Neural cell (in vitro differentiated cells): ENCODE results near the gene PRCP. TPM values are rescaled to one million over a fixed set of nuclear protein-coding genes. Genes with fewer than 3 reads are reported as not detected.

Source experiments
- H2AFZ ChIP-seq: fragments of 200-600, 300-800 bp; sonication (generic), shearing (Covaris generic); 2 replicates; pipeline ENCODE4 v1.6.0; 2014; ENCODE audit warnings: low read depth, mild to moderate bottlenecking, antibody characterized with exemption, low read length, moderate library complexity
- H3F3A ChIP-seq: fragments of 200-600 bp; shearing (Covaris generic); 2 replicates; pipeline ENCODE4 v1.6.1; 2016; ENCODE audit warnings: mild to moderate bottlenecking, moderate library complexity, mixed read lengths, antibody characterized with exemption, low read length; ENCODE audit not compliant: insufficient read depth, poor library complexity, severe bottlenecking
- H3K27ac ChIP-seq: fragments of 200-600, 300-800 bp; sonication (generic), shearing (Covaris generic); 2 replicates; pipeline ENCODE4 v1.5.1; 2014; ENCODE audit warnings: mild to moderate bottlenecking, low read length, moderate library complexity
- H3K27me3 ChIP-seq: fragments of 300-800, 200-600 bp; sonication (generic), shearing (Covaris generic); 2 replicates; pipeline ENCODE4 v1.6.0; 2014; ENCODE audit warnings: mild to moderate bottlenecking, low read depth, low read length, moderate library complexity; ENCODE audit not compliant: insufficient read depth
- H3K36me3 ChIP-seq: fragments of 300-800, 200-600 bp; sonication (generic), shearing (Covaris generic); 2 replicates; pipeline ENCODE4 v1.5.1; 2014; ENCODE audit warnings: mild to moderate bottlenecking, antibody characterized with exemption, low read length, moderate library complexity; ENCODE audit not compliant: insufficient read depth
- H3K4me2 ChIP-seq: fragments of 300-800, 200-600 bp; sonication (generic), shearing (Covaris generic); 2 replicates; pipeline ENCODE4 v1.6.0; 2014; ENCODE audit warnings: mild to moderate bottlenecking, low read length
- H3K4me3 ChIP-seq: fragments of 300-800, 200-600 bp; sonication (generic), shearing (Covaris generic); 2 replicates; pipeline ENCODE4 v1.5.1; 2014; ENCODE audit warnings: mild to moderate bottlenecking, low read length, moderate library complexity
- H3K79me2 ChIP-seq: fragments of 200-600 bp; shearing (Covaris generic); replicated peaks from 2 replicates; pipeline ENCODE4 v1.6.0; 2014; ENCODE audit warnings: mild to moderate bottlenecking, low read length, moderate library complexity; ENCODE audit not compliant: insufficient read depth
- H3K9ac ChIP-seq: fragments of 300-800, 200-600 bp; sonication (generic), shearing (Covaris generic); 2 replicates; pipeline ENCODE4 v1.6.1; 2016; ENCODE audit warnings: mild to moderate bottlenecking, low read length, mixed read lengths
- H3K9me2 ChIP-seq: fragments of 200-600 bp; shearing (Covaris generic); 2 replicates; pipeline ENCODE4 v1.6.1; 2016; ENCODE audit warnings: mild to moderate bottlenecking, low read length, mixed read lengths; ENCODE audit not compliant: insufficient read depth
- H3K9me3 ChIP-seq: fragments of 200-600, 300-800 bp; sonication (generic), shearing (Covaris generic); 2 replicates; pipeline ENCODE4 v1.6.1; 2016; ENCODE audit warnings: mild to moderate bottlenecking, mixed run types, low read length, moderate library complexity, mixed read lengths
- H4K20me1 ChIP-seq: fragments of 200-600 bp; shearing (Covaris generic); 2 replicates; pipeline ENCODE4 v1.6.1; 2016; ENCODE audit warnings: mild to moderate bottlenecking, mixed run types; ENCODE audit not compliant: insufficient read depth
- EP300 ChIP-seq: fragments of 450-650 bp; conservative IDR thresholded peaks from 2 replicates; pipeline ENCODE4 v1.6.1; 2014; ENCODE audit warnings: antibody characterized with exemption, mild to moderate bottlenecking, moderate library complexity; ENCODE audit not compliant: poor library complexity, severe bottlenecking
- EZH2 ChIP-seq: fragments of 200-600, 300-800 bp; shearing (Covaris generic), sonication (generic); IDR thresholded peaks from 2 replicates; pipeline ENCODE4 v1.6.1; 2014; ENCODE audit warnings: antibody characterized with exemption, low read length, borderline replicate concordance, mild to moderate bottlenecking; ENCODE audit not compliant: insufficient read depth, poor library complexity, severe bottlenecking
- MXI1 ChIP-seq: fragments of 450-650 bp; conservative IDR thresholded peaks from 2 replicates; pipeline ENCODE4 v1.6.1; 2014; ENCODE audit warnings: antibody characterized with exemption, mild to moderate bottlenecking; ENCODE audit not compliant: poor library complexity, severe bottlenecking
- POLR2AphosphoS5 ChIP-seq: IDR thresholded peaks from 2 replicates; pipeline ENCODE4 v1.6.1; 2012
- RAD21 ChIP-seq: fragments of 450-650 bp; conservative IDR thresholded peaks from 2 replicates; pipeline ENCODE4 v1.6.1; 2014; ENCODE audit warnings: antibody characterized with exemption, mild to moderate bottlenecking, moderate library complexity
- SMC3 ChIP-seq: fragments of 450-650 bp; conservative IDR thresholded peaks from 2 replicates; pipeline ENCODE4 v1.6.1; 2014; ENCODE audit warnings: antibody characterized with exemption, mild to moderate bottlenecking, moderate library complexity; ENCODE audit not compliant: poor library complexity
- TAF1 ChIP-seq: IDR thresholded peaks from 2 replicates; pipeline ENCODE4 v1.6.1; 2012; ENCODE audit warnings: low read depth
- polyA plus RNA-seq: library from polyadenylated mRNA; depleted of rRNA; stranded (reverse); fragments of >200 nt; gene quantifications from 2 replicates; pipeline ENCODE4 v1.2.3, GENCODE V29; 2014
- TF ChIP-seq, protein P1 (sequence below): fragments of 450-650 bp; IDR thresholded peaks from 2 replicates; pipeline ENCODE4 v1.5.1; 2014; ENCODE audit warnings: antibody characterized with exemption, mild to moderate bottlenecking, moderate library complexity; ENCODE audit not compliant: poor library complexity, severe bottlenecking
- TF ChIP-seq, protein P2 (sequence below): IDR thresholded peaks from 2 replicates; pipeline ENCODE4 v1.6.1; 2012; ENCODE audit warnings: borderline replicate concordance

The PRCP gene
- polyA plus RNA-seq, 1 donor from 2014 or later: 6.1 TPM

DNA sequence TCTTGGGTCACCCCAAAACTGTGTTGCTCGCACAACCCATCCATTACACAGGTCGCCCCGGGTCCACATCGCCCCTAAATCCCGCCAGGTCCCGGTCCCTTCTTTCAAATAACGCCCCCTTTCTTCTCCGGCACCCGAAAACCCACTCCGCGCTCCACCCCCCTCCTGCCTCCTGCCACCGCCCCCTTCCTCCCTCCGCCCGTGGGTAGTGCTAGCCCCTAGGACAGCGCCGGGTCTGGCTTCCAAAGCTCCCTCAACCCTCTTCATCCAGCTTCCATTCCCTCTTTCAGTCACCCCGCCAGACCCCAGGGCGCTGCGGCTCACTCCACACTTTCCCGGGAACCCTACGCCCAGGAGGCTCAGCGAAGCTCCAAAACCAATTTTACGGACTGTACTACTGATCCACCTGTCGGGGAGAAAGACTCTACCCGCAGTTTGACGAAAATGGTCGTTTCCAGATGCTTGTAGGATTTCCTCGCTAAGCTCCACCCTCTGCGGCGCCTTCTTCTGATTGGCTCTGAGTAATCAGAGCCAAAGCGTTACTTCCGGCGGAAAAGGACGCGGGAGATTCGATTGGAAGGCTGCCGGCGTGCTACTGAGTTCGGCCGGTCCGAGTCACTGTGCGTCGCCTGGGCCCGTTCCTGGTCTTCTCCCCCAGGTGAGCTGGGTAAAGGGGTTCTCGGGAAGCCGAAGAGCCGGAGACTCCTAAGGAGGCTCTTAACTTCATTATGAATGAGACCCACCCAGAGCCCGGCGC is 1.1 kb upstream of the PRCP start, which contains the start of gene DDIAS:
Gene DDIAS, plus strand, starts transcription at position 572 of the 757 bp plus-strand sequence. CDS start 13,003 bp downstream, outside the sequence.
- no peaks in the 10 kb centered on the region for H3K9me2 ChIP-seq
- peak within 1 kb of the TSS; percentile 70 for H3K9ac ChIP-seq
- H3K36me3 ChIP-seq: no peaks in the 10 kb centered on the region
- no peaks in the 10 kb centered on the region for H4K20me1 ChIP-seq
- H3K4me2 ChIP-seq: peak within 1 kb of the TSS; percentile 72
- no peaks in the 10 kb centered on the region for H3K9me3 ChIP-seq
- no peaks in the 10 kb centered on the region for H3K27me3 ChIP-seq
- TF ChIP-seq RAD21: peak; percentile 18
- TF ChIP-seq EP300: peak; percentile 30
- peak; percentile 100 for TF ChIP-seq MXI1
- TF ChIP-seq, protein P1, sequence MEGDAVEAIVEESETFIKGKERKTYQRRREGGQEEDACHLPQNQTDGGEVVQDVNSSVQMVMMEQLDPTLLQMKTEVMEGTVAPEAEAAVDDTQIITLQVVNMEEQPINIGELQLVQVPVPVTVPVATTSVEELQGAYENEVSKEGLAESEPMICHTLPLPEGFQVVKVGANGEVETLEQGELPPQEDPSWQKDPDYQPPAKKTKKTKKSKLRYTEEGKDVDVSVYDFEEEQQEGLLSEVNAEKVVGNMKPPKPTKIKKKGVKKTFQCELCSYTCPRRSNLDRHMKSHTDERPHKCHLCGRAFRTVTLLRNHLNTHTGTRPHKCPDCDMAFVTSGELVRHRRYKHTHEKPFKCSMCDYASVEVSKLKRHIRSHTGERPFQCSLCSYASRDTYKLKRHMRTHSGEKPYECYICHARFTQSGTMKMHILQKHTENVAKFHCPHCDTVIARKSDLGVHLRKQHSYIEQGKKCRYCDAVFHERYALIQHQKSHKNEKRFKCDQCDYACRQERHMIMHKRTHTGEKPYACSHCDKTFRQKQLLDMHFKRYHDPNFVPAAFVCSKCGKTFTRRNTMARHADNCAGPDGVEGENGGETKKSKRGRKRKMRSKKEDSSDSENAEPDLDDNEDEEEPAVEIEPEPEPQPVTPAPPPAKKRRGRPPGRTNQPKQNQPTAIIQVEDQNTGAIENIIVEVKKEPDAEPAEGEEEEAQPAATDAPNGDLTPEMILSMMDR: no peak
- TF ChIP-seq, protein P2, sequence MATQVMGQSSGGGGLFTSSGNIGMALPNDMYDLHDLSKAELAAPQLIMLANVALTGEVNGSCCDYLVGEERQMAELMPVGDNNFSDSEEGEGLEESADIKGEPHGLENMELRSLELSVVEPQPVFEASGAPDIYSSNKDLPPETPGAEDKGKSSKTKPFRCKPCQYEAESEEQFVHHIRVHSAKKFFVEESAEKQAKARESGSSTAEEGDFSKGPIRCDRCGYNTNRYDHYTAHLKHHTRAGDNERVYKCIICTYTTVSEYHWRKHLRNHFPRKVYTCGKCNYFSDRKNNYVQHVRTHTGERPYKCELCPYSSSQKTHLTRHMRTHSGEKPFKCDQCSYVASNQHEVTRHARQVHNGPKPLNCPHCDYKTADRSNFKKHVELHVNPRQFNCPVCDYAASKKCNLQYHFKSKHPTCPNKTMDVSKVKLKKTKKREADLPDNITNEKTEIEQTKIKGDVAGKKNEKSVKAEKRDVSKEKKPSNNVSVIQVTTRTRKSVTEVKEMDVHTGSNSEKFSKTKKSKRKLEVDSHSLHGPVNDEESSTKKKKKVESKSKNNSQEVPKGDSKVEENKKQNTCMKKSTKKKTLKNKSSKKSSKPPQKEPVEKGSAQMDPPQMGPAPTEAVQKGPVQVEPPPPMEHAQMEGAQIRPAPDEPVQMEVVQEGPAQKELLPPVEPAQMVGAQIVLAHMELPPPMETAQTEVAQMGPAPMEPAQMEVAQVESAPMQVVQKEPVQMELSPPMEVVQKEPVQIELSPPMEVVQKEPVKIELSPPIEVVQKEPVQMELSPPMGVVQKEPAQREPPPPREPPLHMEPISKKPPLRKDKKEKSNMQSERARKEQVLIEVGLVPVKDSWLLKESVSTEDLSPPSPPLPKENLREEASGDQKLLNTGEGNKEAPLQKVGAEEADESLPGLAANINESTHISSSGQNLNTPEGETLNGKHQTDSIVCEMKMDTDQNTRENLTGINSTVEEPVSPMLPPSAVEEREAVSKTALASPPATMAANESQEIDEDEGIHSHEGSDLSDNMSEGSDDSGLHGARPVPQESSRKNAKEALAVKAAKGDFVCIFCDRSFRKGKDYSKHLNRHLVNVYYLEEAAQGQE: peak; percentile 69
- peak; percentile 44 for TF ChIP-seq SMC3
- peak; percentile 60 for TF ChIP-seq TAF1
- no peak for TF ChIP-seq EZH2
- peak; percentile 68 for TF ChIP-seq POLR2AphosphoS5
- peak within 1 kb of the TSS; percentile 84 for H2AFZ ChIP-seq
- H3K27ac ChIP-seq: peak within 1 kb of the TSS; percentile 76
- peak within 1 kb of the TSS; percentile 73 for H3K4me3 ChIP-seq
- H3F3A ChIP-seq: no peaks in the 10 kb centered on the region
- H3K79me2 ChIP-seq: peaks cover 11% of the 10 kb centered on the region

DNA sequence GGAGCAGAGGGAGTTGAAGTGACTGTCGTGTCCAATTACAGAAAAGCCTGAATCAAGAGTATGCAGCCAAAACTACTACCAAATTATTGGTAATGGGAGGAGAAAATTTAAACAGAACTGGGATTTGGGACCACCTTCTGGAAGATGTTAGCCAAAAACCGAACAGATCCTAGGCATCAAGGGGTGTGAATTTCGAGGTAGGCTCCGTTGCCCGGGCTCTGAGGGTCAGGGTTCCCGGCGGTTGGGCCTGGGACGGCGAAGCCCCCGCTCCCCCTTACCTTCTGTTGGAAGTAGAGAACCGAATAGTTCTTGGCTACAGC is 313 bp downstream of the PRCP start:
- H3F3A ChIP-seq: no peaks in the 10 kb centered on the region
- H3K79me2 ChIP-seq: peaks cover 8% of the 10 kb centered on the region
- H3K9me3 ChIP-seq: no peaks in the 10 kb centered on the region
- H3K27ac ChIP-seq: no peak overlapping the region
- peak overlapping the region; percentile 70 for H3K9ac ChIP-seq
- no peaks in the 10 kb centered on the region for H3K36me3 ChIP-seq
- no peaks in the 10 kb centered on the region for H3K27me3 ChIP-seq
- TF ChIP-seq, protein P1: no peak
- TF ChIP-seq RAD21: no peak
- TF ChIP-seq EP300: no peak
- no peak for TF ChIP-seq EZH2
- TF ChIP-seq, protein P2: no peak
- no peak for TF ChIP-seq TAF1
- no peak for TF ChIP-seq POLR2AphosphoS5
- TF ChIP-seq MXI1: no peak
- peak overlapping the region; percentile 73 for H3K4me3 ChIP-seq
- no peaks in the 10 kb centered on the region for H4K20me1 ChIP-seq
- peak overlapping the region; percentile 84 for H2AFZ ChIP-seq
- no peaks in the 10 kb centered on the region for H3K9me2 ChIP-seq
- H3K4me2 ChIP-seq: peak overlapping the region; percentile 38
